Measurements from ENCODE around the gene PDIA6. TPM values are rescaled to one million over a fixed set of nuclear protein-coding genes. Genes with fewer than 3 reads are reported as not detected.

Gene PDIA6
- total and polyA plus RNA-seq, 2 donors (not counting 3 experiments of a cell fraction or from before 2014, with no cell fraction given): 335 to 424 TPM

DNA sequence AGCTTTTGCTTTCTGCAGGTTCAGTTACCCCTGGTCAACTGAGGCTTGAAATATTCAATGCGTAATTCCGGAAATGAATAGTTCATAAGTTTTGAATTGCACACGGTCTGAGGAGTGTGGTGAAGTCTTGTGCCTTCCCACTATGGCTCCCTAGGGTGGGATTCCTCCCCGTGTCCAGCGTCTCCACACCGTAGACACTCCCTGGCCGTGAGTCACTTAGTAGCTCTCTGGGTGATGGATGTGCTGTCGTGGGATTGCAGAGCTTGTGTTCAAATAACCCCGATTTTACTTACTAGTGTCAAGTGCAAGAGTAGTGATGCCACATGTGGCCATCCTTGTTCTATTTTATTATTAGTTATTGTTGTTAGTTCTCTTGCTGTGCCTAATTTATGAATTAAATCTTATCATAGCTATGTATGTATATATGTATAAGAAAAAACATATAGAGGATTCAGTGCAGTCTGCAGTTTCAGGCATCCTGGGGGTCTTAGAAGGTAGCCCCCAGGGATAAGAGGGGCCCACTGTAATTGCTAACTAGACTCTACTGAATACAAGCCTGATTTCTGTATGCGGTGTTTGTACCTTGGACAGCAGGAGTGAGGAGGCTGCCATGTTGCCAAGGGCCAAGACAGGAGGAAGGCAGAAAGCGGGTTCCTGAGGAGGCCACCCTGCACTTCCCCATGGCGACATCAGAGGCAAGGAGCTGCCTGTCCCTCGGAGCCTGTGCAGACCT lies 47.7 kb upstream of the PDIA6 start:
- H3K4me1 ChIP-seq (ENCODE audit: control insufficient read depth, extremely low read depth, insufficient read depth, low read length): no peaks in the 10 kb centered on the region
- TF ChIP-seq FOS (IDR thresholded peaks at IDR 0.05; ENCODE audit: borderline replicate concordance, insufficient read depth, low read length) (no peak), POLR2AphosphoS5 (IDR thresholded peaks at IDR 0.05; ENCODE audit: insufficient read depth, low read depth, low read length) (no peak), POLR2A (IDR thresholded peaks at IDR 0.05; ENCODE audit: low read depth, low read length) (no peak), MYC (IDR thresholded peaks at IDR 0.05; ENCODE audit: low read depth, low read length) (no peak), EZH2 (IDR thresholded peaks at IDR 0.05; ENCODE audit: borderline replicate concordance, low read depth, low read length, severe bottlenecking) (no peak), GATA2 (IDR thresholded peaks at IDR 0.05; ENCODE audit: insufficient read depth, insufficient read length, low read depth, low read length) (no peak), JUN (IDR thresholded peaks at IDR 0.05; ENCODE audit: borderline replicate concordance, insufficient read depth, insufficient read length, low read depth) (no peak)
- TF ChIP-seq, protein P1, sequence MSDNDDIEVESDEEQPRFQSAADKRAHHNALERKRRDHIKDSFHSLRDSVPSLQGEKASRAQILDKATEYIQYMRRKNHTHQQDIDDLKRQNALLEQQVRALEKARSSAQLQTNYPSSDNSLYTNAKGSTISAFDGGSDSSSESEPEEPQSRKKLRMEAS (IDR thresholded peaks at IDR 0.05; ENCODE audit: insufficient read depth, insufficient read length): no peak
- TF ChIP-seq, protein P2, sequence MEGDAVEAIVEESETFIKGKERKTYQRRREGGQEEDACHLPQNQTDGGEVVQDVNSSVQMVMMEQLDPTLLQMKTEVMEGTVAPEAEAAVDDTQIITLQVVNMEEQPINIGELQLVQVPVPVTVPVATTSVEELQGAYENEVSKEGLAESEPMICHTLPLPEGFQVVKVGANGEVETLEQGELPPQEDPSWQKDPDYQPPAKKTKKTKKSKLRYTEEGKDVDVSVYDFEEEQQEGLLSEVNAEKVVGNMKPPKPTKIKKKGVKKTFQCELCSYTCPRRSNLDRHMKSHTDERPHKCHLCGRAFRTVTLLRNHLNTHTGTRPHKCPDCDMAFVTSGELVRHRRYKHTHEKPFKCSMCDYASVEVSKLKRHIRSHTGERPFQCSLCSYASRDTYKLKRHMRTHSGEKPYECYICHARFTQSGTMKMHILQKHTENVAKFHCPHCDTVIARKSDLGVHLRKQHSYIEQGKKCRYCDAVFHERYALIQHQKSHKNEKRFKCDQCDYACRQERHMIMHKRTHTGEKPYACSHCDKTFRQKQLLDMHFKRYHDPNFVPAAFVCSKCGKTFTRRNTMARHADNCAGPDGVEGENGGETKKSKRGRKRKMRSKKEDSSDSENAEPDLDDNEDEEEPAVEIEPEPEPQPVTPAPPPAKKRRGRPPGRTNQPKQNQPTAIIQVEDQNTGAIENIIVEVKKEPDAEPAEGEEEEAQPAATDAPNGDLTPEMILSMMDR (IDR thresholded peaks at IDR 0.05; ENCODE audit: extremely low read depth in 1 of 2, insufficient read depth in 1 of 2, low read depth in 1 of 2, low read length in 2 of 2): no peak
- H3K4me2 ChIP-seq (ENCODE audit: insufficient read depth, low read length): no peak overlapping the region
- dilution Hi-C loops (cut with MboI; ENCODE audit: extremely low pct_ligation_motif_present, low sequenced_read_pairs) (no loop called here), intact Hi-C loops (cut with micrococcal nuclease) (no loop called here)
- no peak overlapping the region for H2AFZ ChIP-seq (ENCODE audit: low read depth, low read length)
- H4K20me1 ChIP-seq (replicated peaks; ENCODE audit: control insufficient read depth, extremely low read depth, insufficient read depth, low read length): no peaks in the 10 kb centered on the region
- no peaks in the 10 kb centered on the region for H3K9me1 ChIP-seq (replicated peaks; ENCODE audit: control insufficient read depth, extremely low read depth, insufficient read depth, low read length)
- BruUV-seq (replicated peaks): no TSS peak
- no peak overlapping the region for H3K9ac ChIP-seq (replicated peaks; ENCODE audit: extremely low read depth, insufficient read depth, low read length)
- H3K79me2 ChIP-seq (ENCODE audit: control insufficient read depth, insufficient read depth, low read length): no peaks in the 10 kb centered on the region
- H3K9me3 ChIP-seq (replicated peaks; ENCODE audit: control insufficient read depth, insufficient read depth, low read length): no peaks in the 10 kb centered on the region
- CTCF ChIA-PET: no interaction called here
- no peak overlapping the region for H3K27ac ChIP-seq (ENCODE audit: insufficient read depth, low read depth, low read length)
- DNase-seq (ENCODE audit: low read depth, low spot score): no peak
- FAIRE-seq: no peak
- no peaks in the 10 kb centered on the region for H3K36me3 ChIP-seq (ENCODE audit: control insufficient read depth in 2 of 2, extremely low read depth in 1 of 2, insufficient read depth in 2 of 2, low read length in 2 of 2)
- no peak overlapping the region for H3K4me3 ChIP-seq (replicated peaks in 1 of 3; ENCODE audit: insufficient read depth in 1 of 3, low read depth in 1 of 3, low read length in 3 of 3)
- peaks cover 0 to 5% of the 10 kb centered on the region in 2 experiments for H3K27me3 ChIP-seq (ENCODE audit: control insufficient read depth in 2 of 2, insufficient read depth in 2 of 2, low read length in 2 of 2)
- POLR2A ChIA-PET: no interaction called here

Measured in endothelial cell of umbilical vein (primary cell).